Spinal cord (tissue), 10 donors: ENCODE measurements around the gene PLA2G1B. TPM values are rescaled to one million over a fixed set of nuclear protein-coding genes. Genes with fewer than 3 reads are reported as not detected.

Experiments used
- DNase-seq, 6 donors: peaks; one replicate each; pipeline versions ENCODE4 v3.0.0 to v3.0.0-alpha.2; 2013 to 2015; ENCODE audit warnings: low spot score in 6 of 6, low read depth in 4 of 6
- H3K27ac ChIP-seq: one replicate; pipeline ENCODE4 v1.5.1; 2013; ENCODE audit warnings: low read depth, low read length, control low read depth
- H3K27me3 ChIP-seq: one replicate; pipeline ENCODE4 v1.6.1; 2013; ENCODE audit warnings: low read length; ENCODE audit not compliant: control insufficient read depth, insufficient read depth
- H3K36me3 ChIP-seq: one replicate; pipeline ENCODE4 v1.6.1; 2013; ENCODE audit warnings: low read length; ENCODE audit not compliant: control insufficient read depth, insufficient read depth
- H3K4me1 ChIP-seq: one replicate; pipeline ENCODE4 v1.6.1; 2013; ENCODE audit warnings: low read length; ENCODE audit not compliant: control insufficient read depth, insufficient read depth
- H3K4me3 ChIP-seq: one replicate; pipeline ENCODE4 v1.5.1; 2013; ENCODE audit warnings: low read depth, low read length, control low read depth
- H3K9me3 ChIP-seq: one replicate; pipeline ENCODE4 v1.6.1; 2013; ENCODE audit warnings: low read length; ENCODE audit not compliant: control insufficient read depth, insufficient read depth
- WGBS: methylation state at CpG from one replicate; pipeline ENCODE4 v1.1.5; 2013; ENCODE audit warnings: missing lambda C conversion rate; ENCODE audit not compliant: insufficient coverage; 5-methylcytosine and 5-hydroxymethylcytosine counted together
- polyA plus RNA-seq, 2 donors: library from polyadenylated mRNA; unstranded; fragments of 120-200 nt; gene quantifications; one replicate each; pipeline ENCODE4 v1.2.1, GENCODE V29; 2013; ENCODE audit not compliant: insufficient read length in 2 of 2
- total RNA-seq, 2 donors: library from RNA; depleted of rRNA in 1 of 2; stranded (reverse); fragments of 120-200 nt in 1 of 2; fragments of >200 nt in 1 of 2; gene quantifications; one replicate each; pipeline versions ENCODE4 v1.2.3 to v1.2.4, GENCODE V29; 2013 to 2014
- donor health status: healthy.

PLA2G1B gene
- total and polyA plus RNA-seq, 4 donors, result 0.59 to 0.72 TPM; not detected in 2

- H3K27me3 ChIP-seq, result no peaks in the 10 kb centered on the region
- WGBS, result 90% methylated on average over 4 of the region's 7 CpGs
Measured at GRCh38 chr12:120332523-120332922, 4.9 kb upstream of the PLA2G1B start.

GRCh38 chr12:120332041-120332440 lies 4.5 kb upstream of the PLA2G1B start:
- Histone ChIP-seq H3K27ac (no peak overlapping the region), H3K36me3 (no peaks in the 10 kb centered on the region), H3K27me3 (no peaks in the 10 kb centered on the region), H3K4me3 (no peak overlapping the region), H3K4me1 (no peaks in the 10 kb centered on the region), H3K9me3 (no peaks in the 10 kb centered on the region)
- no peak for DNase-seq
- 78% methylated on average over 5 of the region's 5 CpGs for WGBS

More at GRCh38 chr12:120332523-120332922, 4.9 kb upstream of the PLA2G1B start:
- Histone ChIP-seq H3K4me3 (no peak overlapping the region), H3K27ac (no peak overlapping the region), H3K36me3 (no peaks in the 10 kb centered on the region), H3K4me1 (no peaks in the 10 kb centered on the region), H3K9me3 (no peaks in the 10 kb centered on the region)
- DNase-seq, result no peak

DNA sequence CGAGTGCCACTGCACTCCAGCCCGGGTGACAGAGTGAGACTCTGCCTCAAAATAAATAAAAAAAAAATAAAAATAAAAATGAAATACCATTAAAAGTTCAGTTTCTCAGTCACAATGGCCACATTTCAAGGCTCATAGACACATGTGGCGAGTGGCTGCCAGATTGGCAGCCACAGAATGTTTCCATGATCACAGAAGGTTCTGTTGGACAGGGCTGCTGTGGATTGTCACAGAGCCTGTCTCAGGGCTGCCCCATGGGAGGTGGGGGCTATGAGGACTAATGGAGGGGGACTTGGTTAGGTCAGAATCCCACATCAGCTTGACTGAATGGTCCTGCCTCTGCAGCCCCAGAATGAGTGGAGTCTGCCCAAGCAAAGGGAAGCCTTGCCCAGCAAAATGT lies 3.8 kb upstream of the PLA2G1B start:
- H3K4me1 ChIP-seq, result no peaks in the 10 kb centered on the region
- no peak overlapping the region for H3K27ac ChIP-seq
- H3K4me3 ChIP-seq, result no peak overlapping the region
- WGBS, result no CpG with 5 or more reads among the region's 3 CpGs
- H3K9me3 ChIP-seq, result no peaks in the 10 kb centered on the region
- no peaks in the 10 kb centered on the region for H3K36me3 ChIP-seq
- no peaks in the 10 kb centered on the region for H3K27me3 ChIP-seq
- no peak for DNase-seq

DNA sequence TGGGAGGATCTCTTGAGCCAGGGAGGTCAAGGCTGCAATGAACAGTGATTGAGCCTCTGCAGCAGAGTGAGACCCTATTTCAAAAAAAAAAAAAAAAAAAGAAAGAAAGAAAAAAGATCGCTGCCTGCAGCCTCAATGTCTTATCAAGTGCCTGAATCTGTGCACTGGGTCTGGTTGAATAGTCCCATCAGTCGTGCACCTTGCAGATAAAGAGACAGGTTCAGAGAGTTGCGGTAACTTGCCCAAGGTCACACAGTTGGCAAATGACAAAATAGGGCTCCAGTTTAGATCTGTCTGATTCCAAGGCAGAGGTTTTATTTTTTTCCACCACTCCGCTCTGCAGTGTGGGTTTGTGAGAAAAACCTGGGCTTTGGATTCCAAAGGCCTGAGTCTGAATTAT lies 649 bp upstream of the PLA2G1B start:
- Histone ChIP-seq H3K4me1 (peaks cover 10% of the 10 kb centered on the region), H3K4me3 (no peak overlapping the region), H3K27ac (no peak overlapping the region), H3K27me3 (no peaks in the 10 kb centered on the region), H3K9me3 (no peaks in the 10 kb centered on the region), H3K36me3 (no peaks in the 10 kb centered on the region)
- DNase-seq, result no peak
- 82% methylated on average over 3 of the region's 4 CpGs for WGBS

DNA sequence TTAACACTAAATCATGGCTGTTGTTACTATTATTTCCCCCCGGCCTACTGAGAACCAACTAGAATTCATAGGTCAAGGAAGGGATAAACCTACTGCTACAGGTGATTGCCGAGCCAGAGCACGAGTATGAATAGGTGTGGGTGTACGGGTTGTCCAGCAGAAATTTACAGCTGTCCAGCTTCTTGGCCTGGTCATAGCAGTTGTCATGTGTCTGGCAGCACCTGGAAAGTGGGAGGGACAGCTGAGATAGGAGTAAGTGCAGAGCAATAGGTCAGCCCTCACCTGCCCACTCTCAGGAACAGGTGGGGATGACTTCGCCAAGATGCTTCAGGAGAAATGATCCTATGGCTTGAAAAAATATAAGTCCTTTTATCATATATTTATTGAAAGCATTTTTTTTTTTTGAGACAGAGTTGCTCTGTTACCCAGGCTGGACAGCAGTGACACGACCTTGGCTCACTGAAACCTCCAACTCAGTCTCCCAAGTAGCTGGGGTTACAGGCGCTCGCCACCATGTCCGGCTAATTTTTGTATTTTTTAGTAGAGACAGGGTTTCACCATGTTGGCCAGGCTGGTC lies 2.6 kb downstream of the PLA2G1B start:
- no peaks in the 10 kb centered on the region for H3K9me3 ChIP-seq
- no peaks in the 10 kb centered on the region for H3K27me3 ChIP-seq
- WGBS, result 87% methylated on average over 3 of the region's 9 CpGs
- no peak overlapping the region for H3K4me3 ChIP-seq
- H3K4me1 ChIP-seq, result peaks cover 10% of the 10 kb centered on the region
- no peaks in the 10 kb centered on the region for H3K36me3 ChIP-seq
- no peak for DNase-seq
- no peak overlapping the region for H3K27ac ChIP-seq

DNA sequence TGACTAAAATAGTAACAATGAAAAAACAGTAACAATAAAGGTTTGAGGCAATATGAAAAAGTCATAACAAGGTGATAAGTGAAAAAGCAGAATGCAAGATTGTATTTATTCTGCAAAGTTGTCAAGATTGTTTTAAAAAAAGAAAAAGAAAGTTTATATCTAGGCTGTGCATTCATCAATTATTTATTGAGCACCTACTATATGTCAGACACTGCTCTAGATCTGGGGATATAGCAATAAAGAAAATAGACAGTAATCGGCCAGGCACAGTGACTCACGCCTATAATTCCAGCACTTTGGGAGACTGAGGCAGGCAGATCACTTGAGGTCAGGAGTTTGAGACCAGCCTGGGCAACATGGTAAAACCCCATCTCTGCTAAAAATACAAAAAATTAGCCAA lies 3.8 kb downstream of the PLA2G1B start:
- H3K27me3 ChIP-seq, result no peaks in the 10 kb centered on the region
- peaks cover 10% of the 10 kb centered on the region for H3K4me1 ChIP-seq
- H3K4me3 ChIP-seq, result no peak overlapping the region
- WGBS, result 100% methylated on average over 2 of the region's 2 CpGs
- no peak overlapping the region for H3K27ac ChIP-seq
- H3K9me3 ChIP-seq, result no peaks in the 10 kb centered on the region
- DNase-seq, result no peak
- H3K36me3 ChIP-seq, result no peaks in the 10 kb centered on the region

GRCh38 chr12:120321382-120322202 lies 6.0 kb downstream of the PLA2G1B start:
- Histone ChIP-seq H3K27ac (no peak overlapping the region), H3K4me3 (no peak overlapping the region), H3K27me3 (no peaks in the 10 kb centered on the region), H3K36me3 (no peaks in the 10 kb centered on the region), H3K4me1 (peaks cover 18% of the 10 kb centered on the region), H3K9me3 (no peaks in the 10 kb centered on the region)
- WGBS, result 83% methylated on average over 7 of the region's 13 CpGs
- DNase-seq, result no peak

DNA sequence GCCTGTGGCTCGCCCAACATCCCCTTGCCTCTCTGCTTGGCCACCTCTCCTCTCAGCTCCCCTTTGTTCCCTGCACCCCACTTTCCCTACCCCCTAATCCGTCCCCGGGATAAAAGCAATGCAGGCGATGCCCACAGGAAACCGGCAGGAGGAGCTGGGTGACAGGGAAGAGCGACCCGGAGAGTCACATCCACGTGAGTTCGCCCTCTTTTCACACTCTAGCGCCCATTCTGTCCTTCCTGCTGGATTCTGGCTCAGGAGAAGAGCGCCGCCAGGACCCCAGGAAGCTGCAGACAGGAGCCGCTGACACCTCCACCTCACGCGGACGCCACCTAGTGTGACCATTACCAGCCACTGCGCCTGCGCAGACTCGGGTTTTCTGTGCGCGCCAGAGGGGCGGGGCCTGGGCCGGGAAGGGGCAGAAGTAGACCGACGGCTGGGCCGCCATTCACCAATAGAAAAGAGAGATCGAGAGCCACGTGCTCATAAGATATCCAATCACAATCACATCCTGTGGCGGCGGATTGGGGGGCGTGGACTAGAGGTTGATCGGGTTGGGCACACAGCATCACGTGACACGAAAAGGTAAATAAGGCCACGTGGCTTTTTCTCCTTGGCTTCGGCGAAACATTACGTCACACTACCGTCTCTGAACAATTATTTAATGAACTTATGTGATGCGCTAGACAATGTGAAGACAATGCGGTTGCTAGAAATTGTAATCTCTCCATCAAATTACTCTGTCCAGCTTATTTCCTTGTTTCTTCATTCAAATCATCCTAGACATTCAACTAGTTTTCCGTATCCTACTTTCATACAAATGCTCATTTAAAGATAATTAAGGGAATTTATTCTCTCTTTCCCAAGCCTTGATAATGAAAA lies 10.1 kb downstream of the PLA2G1B start:
- H3K4me3 ChIP-seq, result peak overlapping the region; percentile 71
- DNase-seq, result peak; percentile 94 to 100 (median 98)
- peak overlapping the region; percentile 74 for H3K27ac ChIP-seq
- peaks cover 2% of the 10 kb centered on the region for H3K36me3 ChIP-seq
- no peaks in the 10 kb centered on the region for H3K9me3 ChIP-seq
- H3K27me3 ChIP-seq, result no peaks in the 10 kb centered on the region
- under 1% methylated on average over 22 of the region's 42 CpGs for WGBS
- H3K4me1 ChIP-seq, result peaks cover 8% of the 10 kb centered on the region

- H3K4me1 ChIP-seq, result peaks cover 8% of the 10 kb centered on the region
- peaks cover 2% of the 10 kb centered on the region for H3K36me3 ChIP-seq
- H3K9me3 ChIP-seq, result no peaks in the 10 kb centered on the region
- no peak for DNase-seq
- H3K27ac ChIP-seq, result peak overlapping the region; percentile 74
- H3K27me3 ChIP-seq, result no peaks in the 10 kb centered on the region
- WGBS, result 75% methylated on average over 6 of the region's 9 CpGs
- peak overlapping the region; percentile 71 for H3K4me3 ChIP-seq
Measured at GRCh38 chr12:120316798-120317223, 10.8 kb downstream of the PLA2G1B start.
